ENCODE data around the gene NCOA7. TPM values are rescaled to one million over a fixed set of nuclear protein-coding genes. Genes with fewer than 3 reads are reported as not detected.

The NCOA7 gene
- polyA plus RNA-seq, 1 of the 3 experiments (the other 2 are of a cell fraction), result 16.3 TPM

GRCh38 chr6:125819535-125820326 lies 29.0 kb downstream of the NCOA7 start (continued):
- TF ChIP-seq, protein P1, sequence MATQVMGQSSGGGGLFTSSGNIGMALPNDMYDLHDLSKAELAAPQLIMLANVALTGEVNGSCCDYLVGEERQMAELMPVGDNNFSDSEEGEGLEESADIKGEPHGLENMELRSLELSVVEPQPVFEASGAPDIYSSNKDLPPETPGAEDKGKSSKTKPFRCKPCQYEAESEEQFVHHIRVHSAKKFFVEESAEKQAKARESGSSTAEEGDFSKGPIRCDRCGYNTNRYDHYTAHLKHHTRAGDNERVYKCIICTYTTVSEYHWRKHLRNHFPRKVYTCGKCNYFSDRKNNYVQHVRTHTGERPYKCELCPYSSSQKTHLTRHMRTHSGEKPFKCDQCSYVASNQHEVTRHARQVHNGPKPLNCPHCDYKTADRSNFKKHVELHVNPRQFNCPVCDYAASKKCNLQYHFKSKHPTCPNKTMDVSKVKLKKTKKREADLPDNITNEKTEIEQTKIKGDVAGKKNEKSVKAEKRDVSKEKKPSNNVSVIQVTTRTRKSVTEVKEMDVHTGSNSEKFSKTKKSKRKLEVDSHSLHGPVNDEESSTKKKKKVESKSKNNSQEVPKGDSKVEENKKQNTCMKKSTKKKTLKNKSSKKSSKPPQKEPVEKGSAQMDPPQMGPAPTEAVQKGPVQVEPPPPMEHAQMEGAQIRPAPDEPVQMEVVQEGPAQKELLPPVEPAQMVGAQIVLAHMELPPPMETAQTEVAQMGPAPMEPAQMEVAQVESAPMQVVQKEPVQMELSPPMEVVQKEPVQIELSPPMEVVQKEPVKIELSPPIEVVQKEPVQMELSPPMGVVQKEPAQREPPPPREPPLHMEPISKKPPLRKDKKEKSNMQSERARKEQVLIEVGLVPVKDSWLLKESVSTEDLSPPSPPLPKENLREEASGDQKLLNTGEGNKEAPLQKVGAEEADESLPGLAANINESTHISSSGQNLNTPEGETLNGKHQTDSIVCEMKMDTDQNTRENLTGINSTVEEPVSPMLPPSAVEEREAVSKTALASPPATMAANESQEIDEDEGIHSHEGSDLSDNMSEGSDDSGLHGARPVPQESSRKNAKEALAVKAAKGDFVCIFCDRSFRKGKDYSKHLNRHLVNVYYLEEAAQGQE (IDR thresholded peaks at IDR 0.05; ENCODE audit: low read depth, low read length), result no peak
- no peak for TF ChIP-seq NRF1 (IDR thresholded peaks at IDR 0.05; ENCODE audit: low read depth, low read length)
- TF ChIP-seq GABPA (IDR thresholded peaks at IDR 0.05; ENCODE audit: low read depth), result no peak
- no peak for TF ChIP-seq ZBTB33 (IDR thresholded peaks at IDR 0.05; ENCODE audit: borderline replicate concordance, low read depth)

DNA sequence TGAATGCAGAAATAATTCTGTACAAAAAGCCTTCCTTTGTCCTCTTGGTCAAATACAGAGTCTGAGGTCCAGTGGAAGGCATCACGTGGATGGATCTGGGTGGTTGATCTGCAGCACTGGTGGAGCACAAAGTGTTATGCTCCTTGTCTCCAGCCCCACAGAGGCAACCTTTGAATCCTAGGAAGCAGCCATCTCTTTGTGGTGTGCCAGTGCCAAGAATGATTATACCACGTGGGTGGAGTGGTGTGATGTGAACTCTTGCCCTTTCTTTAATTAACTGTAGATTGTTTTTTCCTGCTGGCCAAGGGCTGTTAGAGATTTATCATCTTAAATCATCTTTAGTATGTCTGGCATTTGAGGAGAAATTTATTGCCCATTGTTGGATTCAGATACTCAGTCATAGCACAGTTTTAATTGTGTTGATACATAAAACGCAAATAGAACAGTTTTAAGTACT lies 31.1 kb downstream of the NCOA7 start:
- POLR2A ChIA-PET, result no interaction called here
- Histone ChIP-seq H3K27me3 (ENCODE audit: insufficient read depth) (no peaks in the 10 kb centered on the region), H4K20me1 (ENCODE audit: insufficient read depth) (no peaks in the 10 kb centered on the region), H3K4me3 (ENCODE audit: low read depth in 2 of 2, low read length in 1 of 2) (no peak overlapping the region), H3K9me3 (no peaks in the 10 kb centered on the region), H2AFZ (ENCODE audit: low read depth) (no peak overlapping the region), H3K4me2 (no peak overlapping the region), H3K79me2 (ENCODE audit: insufficient read depth) (no peaks in the 10 kb centered on the region), H3F3A (replicated peaks; ENCODE audit: insufficient read depth) (no peaks in the 10 kb centered on the region), H3K36me3 (replicated peaks in 1 of 2; ENCODE audit: control insufficient read depth in 1 of 2, insufficient read depth in 2 of 2, low read length in 1 of 2) (peaks cover 14 to 18% of the 10 kb centered on the region in 2 experiments), H3K4me1 (ENCODE audit: control insufficient read depth in 1 of 2, insufficient read depth in 2 of 2, low read depth in 1 of 2, low read length in 1 of 2) (peaks cover 14 to 41% of the 10 kb centered on the region in 2 experiments; a peak in 3 of 4 replicates), H3K9ac (no peak overlapping the region), H3K27ac (ENCODE audit: low read depth in 2 of 2, low read length in 1 of 2) (peak overlapping the region in 1 of 2 experiments; percentile 90; a peak in 2 of 4 replicates), H3K9me2 (no peaks in the 10 kb centered on the region)
- WGBS (ENCODE audit: low lambda C conversion rate), result 46% methylated on average over 3 of the region's 3 CpGs
- TF ChIP-seq TCF12 (IDR thresholded peaks at IDR 0.05) (peak; percentile 36; the same call in 1 of the 2 replicates), RCOR1 (IDR thresholded peaks at IDR 0.05; ENCODE audit: low read length) (no peak; the same call in 1 of the 2 replicates), MEF2A (IDR thresholded peaks at IDR 0.05; ENCODE audit: borderline replicate concordance, low read depth) (no peak), EP300 (IDR thresholded peaks at IDR 0.05; ENCODE audit: borderline replicate concordance in 1 of 2, low read depth in 1 of 2, low read length in 1 of 2) (peak in 1 of 2 experiments; percentile 74; a peak in 2 of 4 replicates), RAD21 (IDR thresholded peaks at IDR 0.05; ENCODE audit: low read length) (0 out of 2 replicates have a peak, but pooled peaks have one; percentile 6), ELF1 (IDR thresholded peaks at IDR 0.05) (no peak), NFIC (IDR thresholded peaks at IDR 0.05; ENCODE audit: borderline replicate concordance) (peak; percentile 13; the same call in 1 of the 2 replicates), MXI1 (IDR thresholded peaks at IDR 0.05; ENCODE audit: low read depth, low read length) (0 out of 2 replicates have a peak, but pooled peaks have one; percentile 25), RXRA (IDR thresholded peaks at IDR 0.05; ENCODE audit: borderline replicate concordance, low read depth) (peak; percentile 51; the same call in 1 of the 2 replicates)
- TF ChIP-seq, protein P2, sequence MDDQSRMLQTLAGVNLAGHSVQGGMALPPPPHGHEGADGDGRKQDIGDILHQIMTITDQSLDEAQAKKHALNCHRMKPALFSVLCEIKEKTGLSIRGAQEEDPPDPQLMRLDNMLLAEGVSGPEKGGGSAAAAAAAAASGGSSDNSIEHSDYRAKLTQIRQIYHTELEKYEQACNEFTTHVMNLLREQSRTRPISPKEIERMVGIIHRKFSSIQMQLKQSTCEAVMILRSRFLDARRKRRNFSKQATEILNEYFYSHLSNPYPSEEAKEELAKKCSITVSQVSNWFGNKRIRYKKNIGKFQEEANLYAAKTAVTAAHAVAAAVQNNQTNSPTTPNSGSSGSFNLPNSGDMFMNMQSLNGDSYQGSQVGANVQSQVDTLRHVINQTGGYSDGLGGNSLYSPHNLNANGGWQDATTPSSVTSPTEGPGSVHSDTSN (IDR thresholded peaks at IDR 0.05), result peak; percentile 59
- TF ChIP-seq, protein P3, sequence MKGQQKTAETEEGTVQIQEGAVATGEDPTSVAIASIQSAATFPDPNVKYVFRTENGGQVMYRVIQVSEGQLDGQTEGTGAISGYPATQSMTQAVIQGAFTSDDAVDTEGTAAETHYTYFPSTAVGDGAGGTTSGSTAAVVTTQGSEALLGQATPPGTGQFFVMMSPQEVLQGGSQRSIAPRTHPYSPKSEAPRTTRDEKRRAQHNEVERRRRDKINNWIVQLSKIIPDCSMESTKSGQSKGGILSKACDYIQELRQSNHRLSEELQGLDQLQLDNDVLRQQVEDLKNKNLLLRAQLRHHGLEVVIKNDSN (IDR thresholded peaks at IDR 0.05; ENCODE audit: borderline replicate concordance, low read depth), result peak; percentile 60; the same call in 1 of the 2 replicates
- TF ChIP-seq, protein P4, sequence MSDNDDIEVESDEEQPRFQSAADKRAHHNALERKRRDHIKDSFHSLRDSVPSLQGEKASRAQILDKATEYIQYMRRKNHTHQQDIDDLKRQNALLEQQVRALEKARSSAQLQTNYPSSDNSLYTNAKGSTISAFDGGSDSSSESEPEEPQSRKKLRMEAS (IDR thresholded peaks at IDR 0.05; ENCODE audit: low read depth), result 0 out of 2 replicates have a peak, but pooled peaks have one; percentile 10
- CTCF ChIA-PET, result interaction anchor here (1.0 to 4.8 kb wide), 2 partner anchors 12 to 31 kb away, joined by 4 to 31 read pairs; partner anchors contain the start of gene NCOA7
- DNase-seq, result peak; percentile 21

Data from SK-N-SH (cell line).